COLO668 (cell line): ENCODE measurements around the gene TMEM38B.
"Not testable (repeated sequence)": the region's sequence is repeated elsewhere in the genome, so short reads cannot be mapped to it uniquely, and the experiment has no call there.

ENCODE experiments used
- DNase-seq: peaks from one replicate; lab custom pipeline; 2025; ENCODE audit not compliant: unreplicated experiment; lab: John Stamatoyannopoulos, UW

The TMEM38B gene

DNA sequence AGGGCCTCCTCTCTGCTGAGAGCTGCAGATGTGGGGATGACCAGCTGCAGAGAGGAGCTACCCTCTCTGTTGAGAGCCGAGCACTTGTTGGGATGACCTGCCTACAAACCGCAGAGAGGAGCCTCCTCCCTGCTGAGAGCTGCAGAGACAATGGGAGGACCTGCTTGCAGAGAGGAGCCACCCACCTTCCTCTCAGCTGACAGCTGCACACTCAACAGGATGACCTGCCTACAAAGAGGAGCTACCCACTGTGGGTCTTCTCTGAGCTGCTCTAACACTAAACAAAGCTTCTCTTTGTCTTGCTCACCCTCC, 19.6 kb downstream of the TMEM38B start:
- DNase-seq = no peak

DNA sequence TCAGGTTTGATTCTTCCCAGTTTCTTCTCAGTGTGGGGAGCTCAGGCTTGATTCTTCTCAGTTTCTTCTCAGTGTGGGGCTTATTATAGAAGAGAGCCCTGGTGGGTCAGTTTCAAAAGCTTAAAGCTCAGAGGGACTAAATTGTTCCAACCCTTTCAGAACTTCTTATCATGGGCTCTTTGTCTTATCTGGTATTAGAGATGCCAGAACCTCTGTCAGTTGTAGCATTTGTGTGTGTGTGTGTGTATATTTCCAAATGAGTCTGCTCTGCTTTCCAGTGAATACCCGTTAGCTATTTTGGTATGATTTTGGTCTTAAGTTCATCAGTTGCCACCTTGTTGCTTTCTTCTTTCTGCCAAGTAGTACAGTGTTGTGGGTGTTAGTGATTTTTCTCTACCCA, 21.8 kb downstream of the TMEM38B start:
- DNase-seq = no peak

DNA sequence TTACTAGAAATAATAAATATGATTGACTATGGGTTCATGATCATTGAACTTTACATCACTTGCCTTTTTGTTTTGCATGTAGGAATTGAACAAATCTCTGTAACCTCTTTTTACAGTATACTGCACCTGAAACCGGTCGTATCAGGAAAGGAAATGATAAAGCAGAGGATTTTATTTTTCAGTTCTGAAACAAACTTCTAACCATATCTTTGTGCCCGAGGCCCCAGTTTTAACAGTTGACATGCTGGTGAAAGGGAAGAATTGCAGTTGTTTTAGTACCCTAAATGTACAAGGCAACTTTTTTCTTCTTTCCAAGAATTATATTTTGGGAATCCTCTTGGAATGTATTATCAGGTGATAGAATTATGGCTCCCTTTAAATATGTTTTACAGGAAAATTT, 27.8 kb downstream of the TMEM38B start:
- no peak for DNase-seq

DNA sequence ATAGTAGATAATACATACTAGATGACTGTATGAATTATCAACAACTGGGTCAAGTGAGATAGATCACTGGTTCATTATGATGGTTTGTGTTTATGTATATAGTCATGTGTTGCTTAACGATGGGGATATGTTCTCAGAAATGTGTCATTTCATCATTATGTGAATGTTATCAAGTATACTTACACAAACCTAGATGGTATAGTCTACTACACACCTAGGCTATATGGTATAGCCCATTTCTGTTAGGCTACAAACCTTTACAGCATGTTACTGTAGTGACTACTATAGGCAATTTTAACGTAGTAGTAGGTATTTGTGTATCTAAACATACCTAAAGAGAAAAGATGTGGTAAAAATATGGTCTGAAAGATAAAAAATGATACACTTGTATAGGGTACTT, 31.0 kb downstream of the TMEM38B start:
- DNase-seq = no peak

DNA sequence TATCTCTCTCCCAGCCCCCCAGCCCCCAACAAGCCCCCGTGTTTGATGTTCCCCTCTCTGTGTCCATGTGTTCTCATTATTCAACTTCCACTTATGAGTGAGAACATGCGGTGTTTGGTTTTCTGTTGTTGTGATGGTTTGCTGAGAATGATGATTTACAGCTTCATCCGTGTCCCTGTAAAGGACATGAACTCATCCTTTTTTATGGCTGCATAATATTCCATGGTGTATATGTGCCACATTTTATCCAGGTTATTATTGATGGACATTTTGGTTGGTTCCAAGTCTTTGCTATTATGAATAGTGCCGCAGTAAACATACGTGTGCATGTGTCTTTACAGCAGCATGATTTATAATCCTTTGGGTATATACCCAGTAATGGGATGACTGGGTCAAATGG, 33.9 kb downstream of the TMEM38B start:
- not testable (repeated sequence) for DNase-seq

DNA sequence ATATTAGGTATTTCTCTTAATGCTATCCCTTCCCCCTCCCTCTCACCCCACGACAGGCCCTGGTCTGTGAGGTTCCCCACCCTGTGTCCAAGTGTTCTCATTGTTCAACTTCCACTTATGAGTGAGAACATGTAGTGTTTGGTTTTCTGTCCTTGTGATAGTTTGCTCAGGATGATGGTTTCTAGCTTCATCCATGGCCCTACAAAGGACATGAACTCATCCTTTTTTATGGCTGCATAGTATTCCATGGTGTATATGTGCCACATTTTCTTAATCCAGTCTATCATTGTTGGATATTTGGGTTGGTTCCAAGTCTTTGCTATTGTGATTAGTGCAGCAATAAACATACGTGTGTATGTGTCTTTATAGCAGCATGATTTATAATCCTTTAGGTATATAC, 37.1 kb downstream of the TMEM38B start:
- not testable (repeated sequence) for DNase-seq

DNA sequence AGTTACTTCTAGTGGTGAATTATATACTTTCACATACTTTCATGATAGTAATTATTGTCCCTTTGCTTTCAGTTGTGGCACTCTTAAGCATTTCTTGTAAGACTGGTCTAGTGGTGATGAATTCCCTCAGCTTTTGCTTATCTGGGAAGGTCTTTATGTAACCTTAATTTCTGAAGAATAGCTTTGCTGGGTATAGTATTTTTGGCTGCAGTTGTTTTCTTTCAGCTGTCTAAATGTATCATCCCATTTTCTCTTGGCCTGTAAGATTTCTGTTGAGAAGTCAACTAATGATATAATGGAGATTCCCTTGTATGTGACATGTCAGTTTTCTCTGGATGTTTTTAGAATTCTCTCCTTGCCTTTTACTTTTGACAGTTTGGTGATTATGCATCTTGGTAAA, 41.0 kb downstream of the TMEM38B start:
- no peak for DNase-seq

DNA sequence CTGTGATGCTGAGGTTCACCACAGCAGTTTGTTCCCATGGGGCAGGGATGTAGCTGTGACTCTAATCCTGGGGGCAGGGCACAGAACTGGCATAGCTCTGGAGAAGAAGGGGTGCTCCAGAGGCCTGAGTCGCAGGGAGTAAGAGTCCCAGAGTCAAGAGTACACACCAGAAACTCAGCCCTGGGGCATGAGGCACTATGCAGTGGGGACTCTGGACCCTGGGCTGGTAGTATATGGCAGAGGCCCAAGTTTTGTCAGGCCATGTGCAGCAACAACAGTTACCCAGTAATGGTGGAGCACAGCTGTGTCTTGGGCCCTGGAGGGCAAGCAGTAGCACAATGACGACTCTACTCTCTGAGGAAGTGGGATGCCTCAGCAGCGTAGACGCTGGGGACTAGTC, 42.9 kb downstream of the TMEM38B start:
- DNase-seq = no peak

DNA sequence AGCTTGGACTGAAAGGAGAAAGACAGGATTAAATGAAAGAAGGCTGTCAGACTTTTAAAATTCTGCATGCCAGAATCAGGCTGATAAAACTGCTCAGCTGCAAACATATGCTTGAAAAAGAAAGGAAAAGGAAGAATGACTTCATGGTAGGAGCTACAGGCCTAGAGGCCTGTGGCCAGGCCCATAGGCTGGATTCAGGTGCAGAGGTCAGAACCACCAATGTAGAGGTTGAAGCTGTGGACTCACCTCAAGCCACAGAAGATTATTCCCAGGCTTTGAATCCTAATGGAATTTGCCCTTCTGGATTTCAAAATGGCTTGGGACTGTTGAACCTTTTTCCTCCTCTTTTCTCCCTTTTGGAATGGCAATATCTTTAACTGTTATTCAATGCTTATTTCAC, 47.7 kb downstream of the TMEM38B start:
- no peak for DNase-seq

DNA sequence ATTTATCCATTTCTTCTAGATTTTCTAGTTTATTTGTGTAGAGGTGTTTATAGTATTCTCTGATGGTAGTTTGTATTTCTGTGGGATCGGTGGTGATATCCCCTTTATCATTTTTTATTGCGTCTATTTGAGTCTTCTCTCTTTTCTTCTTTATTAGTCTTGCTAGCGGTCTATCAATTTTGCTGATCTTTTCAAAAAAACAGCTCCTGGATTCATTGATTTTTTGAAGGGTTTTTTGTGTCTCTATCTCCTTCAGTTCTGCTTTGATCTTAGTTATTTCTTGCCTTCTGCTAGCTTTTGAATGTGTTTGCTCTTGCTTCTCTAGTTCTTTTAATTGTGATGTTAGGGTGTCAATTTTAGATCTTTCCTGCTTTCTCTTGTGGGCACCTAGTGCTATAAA, 53.0 kb downstream of the TMEM38B start:
- not testable (repeated sequence) for DNase-seq

DNA sequence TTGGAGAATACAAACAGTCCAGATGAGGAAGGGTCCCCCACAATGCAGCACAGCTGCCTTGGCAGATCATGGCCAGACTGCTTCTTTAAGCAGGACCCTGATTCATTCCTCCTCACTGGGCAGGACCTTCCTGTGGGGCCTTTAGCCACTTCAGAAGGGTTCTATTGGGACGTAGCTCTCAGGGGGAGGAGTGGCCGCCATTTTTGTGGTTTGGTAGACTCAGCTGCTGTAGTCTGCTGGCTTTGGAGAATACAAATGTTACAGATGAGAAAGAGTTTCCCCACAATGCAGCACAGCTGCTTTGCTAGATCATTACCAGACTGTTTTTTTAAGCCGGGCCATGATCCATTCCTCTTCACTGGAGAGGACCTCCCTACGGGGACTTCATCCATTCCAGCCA, 57.4 kb downstream of the TMEM38B start:
- no peak for DNase-seq

DNA sequence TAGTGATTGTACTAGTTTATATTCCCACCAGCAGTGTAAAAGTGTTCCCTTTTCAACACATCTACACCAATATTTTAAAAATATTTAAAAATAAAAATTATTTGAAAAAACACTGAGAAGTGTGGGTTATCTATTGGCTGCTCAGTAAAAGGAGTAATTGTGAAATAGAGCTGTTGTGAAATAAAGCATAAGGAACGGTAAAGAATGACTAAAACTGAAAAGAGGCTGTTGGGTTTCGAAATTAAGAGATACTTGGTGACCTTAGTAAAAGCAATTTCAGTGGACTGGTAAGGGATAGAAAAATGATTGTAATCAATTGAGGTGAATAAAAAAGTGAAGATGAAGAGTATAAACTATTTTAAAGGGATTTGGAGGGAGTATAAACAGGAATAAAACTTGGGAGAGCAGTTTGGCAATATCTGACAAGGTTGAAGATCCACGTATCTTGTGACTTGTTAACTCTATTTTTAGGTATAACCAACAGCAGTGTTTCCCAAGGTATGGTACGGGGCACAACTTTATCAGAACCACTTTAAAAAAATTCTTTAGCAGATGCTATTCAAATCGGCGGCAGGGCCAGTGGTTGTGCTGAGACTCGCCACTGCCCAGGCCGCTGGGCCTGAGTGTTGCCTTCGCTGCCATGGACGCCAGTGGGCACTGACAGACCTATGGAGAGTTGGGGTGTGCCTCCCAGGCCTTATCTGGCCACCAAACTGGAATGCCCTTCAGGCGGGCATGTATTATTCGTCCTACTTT, 63.3 kb downstream of the TMEM38B start:
- no peak for DNase-seq

DNA sequence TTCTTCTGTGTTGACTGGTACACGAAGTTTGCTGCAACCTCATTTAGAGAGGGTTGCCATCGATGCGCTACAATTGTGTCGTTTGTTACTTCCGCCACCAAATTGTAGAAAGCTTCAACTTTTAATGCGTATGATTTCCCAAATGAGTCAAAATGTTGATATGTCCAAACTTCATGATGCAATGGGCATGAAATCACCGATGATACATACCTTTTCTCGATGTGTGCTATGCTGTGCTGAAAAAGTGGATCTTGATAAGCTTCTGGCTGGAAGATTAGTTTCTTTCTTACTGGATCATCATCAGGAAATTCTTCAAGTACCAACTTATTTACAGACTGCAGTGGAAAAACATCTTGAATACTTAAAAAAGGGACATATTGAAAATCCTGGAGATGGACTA, 65.7 kb downstream of the TMEM38B start:
- no peak for DNase-seq

DNA sequence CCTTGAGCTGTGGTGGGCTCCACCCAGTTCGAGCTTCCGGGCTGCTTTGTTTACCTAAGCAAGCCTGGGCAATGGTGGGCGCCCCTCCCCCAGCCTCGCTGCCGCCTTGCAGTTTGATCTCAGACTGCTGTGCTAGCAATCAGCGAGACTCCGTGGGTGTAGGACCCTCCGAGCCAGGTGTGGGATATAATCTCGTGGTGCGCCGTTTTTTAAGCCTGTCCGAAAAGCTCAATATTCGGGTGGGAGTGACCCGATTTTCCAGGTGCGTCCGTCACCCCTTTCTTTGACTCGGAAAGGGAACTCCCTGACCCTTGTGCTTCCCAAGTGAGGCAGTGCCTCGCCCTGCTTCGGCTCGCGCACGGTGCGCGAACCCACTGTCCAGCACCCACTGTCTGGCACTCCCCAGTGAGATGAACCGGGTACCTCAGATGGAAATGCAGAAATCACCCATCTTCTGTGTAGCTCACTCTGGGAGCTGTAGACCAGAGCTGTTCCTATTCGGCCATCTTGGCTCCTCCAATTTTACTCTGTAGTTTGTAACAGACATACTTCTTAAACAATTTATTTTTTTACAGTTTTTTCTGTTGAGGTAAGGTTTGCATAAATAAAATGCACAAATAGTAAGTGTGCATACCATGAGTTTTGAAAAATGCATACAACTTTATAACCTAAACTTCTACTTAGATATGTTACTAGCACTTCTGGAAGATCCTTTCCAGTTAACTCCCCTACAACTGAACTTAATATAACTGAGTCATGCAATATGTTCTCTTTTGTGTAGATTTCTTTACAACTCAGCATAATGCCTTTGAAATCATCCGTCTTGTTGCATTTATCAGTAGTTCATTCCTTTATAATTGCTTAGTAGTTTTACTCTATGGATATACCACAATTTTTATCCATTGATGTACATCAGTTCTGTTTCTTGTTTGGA, 88.5 kb downstream of the TMEM38B start:
- not testable (repeated sequence) for DNase-seq

DNA sequence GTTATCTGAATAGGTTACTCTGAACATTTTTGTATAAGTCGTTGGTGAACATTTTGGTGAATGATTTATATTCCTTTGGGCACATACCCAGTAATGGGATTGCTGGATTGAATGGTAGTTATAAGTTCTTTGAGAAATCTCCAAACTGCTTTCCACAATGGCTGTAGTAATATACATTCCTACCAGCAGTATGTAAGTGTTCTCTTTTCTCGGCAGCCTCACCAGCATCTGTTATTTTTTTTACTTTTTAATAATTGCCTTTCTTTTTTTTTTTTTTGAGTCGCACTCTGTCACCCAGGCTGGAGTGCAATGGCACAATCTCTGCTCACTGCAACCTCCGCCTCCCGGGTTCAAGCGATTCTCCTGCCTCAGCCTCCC, 89.1 kb downstream of the TMEM38B start:
- DNase-seq = not testable (repeated sequence)

DNA sequence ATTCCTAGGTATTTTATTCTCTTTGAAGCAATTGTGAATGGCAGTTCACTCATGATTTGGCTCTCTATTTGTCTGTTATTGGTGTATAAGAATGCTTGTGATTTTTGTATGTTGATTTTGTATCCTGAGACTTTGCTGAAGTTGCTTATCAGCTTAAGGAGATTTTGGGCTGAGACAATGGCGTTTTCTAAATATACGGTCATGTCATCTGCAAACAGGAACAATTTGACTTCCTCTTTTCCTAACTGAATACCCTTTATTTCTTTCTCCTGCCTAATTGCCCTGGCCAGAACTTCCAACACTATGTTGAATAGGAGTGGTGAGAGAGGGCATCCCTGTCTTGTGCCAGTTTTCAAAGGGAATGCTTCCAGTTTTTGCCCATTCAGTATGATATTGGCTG, 92.5 kb downstream of the TMEM38B start:
- DNase-seq = not testable (repeated sequence)

DNA sequence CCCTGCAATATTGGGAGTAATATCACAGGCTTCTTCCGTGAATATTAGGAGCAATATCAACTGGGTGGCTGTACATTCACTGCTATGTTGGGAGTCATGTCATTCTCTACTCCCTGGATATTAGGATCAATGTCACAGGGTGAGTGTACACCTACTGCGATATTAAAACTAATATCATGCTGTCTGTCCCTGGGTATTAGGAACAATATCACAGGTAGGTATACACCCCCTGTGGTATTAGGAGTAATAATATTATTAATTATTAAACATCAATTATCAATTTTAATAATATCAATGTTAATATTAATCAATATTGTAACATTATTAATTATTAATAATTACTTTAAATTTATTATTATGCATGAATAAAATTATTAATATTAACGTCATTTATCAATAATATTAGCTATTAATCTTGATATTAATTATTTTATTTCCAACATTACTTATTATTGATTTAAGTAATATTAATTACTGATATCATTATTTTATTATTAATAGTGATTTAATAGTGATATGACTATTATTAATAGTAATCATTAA, 121.9 kb downstream of the TMEM38B start:
- DNase-seq = no peak

DNA sequence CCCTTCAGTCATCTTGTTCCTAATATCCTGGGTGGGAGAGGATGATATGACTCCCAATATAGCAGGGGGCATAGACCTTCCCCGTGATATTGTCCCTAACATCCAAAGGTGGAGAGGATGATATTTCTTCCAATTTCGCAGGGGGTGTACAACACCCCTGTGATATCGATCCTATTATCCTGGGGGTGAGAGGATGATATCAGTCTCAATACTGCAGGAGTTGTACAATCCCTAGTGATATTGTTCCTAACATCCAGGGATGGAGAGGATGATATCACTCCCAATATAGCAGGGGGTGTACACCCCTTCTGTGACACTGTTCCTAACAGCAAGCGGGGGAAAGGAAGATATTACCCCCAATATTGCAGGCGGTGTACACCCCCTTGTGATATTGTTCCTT, 122.6 kb downstream of the TMEM38B start:
- DNase-seq = no peak

DNA sequence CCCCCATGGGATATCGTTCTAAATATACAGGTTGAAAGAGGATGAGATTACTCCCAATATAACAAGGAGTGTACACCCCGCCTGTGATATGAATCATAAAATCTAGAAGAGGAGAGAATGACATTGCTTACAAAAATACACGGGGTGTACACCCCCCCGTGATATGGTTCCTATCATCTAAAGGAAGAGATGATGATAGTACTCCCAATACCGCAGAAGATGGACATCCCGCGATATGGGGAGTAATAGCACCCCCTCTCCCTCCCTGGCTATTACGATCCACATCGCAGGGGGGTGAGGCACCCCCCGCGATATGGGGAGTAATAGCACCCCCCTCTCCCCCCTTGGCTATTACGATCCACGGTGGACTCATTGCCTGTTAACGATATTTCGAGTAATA, 124.6 kb downstream of the TMEM38B start:
- no peak for DNase-seq

DNA sequence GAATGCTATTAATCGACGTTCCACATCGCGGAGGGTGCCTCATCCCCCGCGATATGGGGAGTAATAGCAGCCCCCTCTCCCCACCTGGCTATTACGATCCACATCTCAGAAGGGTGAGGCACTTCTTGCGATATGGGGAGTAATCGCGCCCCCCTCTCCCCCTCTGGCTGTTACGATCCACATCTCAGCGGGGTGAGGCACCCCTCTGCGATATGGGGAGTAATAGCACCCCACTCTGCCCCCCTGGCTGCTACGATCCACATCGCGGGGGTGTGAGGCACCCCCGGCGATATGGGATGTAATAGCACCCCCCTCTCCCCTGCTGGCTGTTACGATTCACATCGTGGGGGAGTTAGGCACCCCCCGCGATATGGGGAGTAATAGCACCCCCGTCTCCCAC, 128.5 kb downstream of the TMEM38B start:
- no peak for DNase-seq
